ENCODE data around the gene MYH10.

MYH10 gene

GRCh38 chr17:8647202-8647601, 16.7 kb upstream of the MYH10 start:
- Histone ChIP-seq H3K4me3 (ENCODE audit: low read length) (no peak overlapping the region), H3K4me1 (ENCODE audit: insufficient read depth, low read length) (peaks cover 5% of the 10 kb centered on the region; the same call in 1 of the 2 replicates), H3K27me3 (ENCODE audit: insufficient read depth, low read length) (no peaks in the 10 kb centered on the region), H3K9me3 (ENCODE audit: insufficient read depth, low read depth, low read length) (no peaks in the 10 kb centered on the region), H3K9ac (ENCODE audit: low read depth, low read length) (no peak overlapping the region), H3K36me3 (ENCODE audit: insufficient read depth, low read depth, low read length) (no peaks in the 10 kb centered on the region), H3K27ac (ENCODE audit: low read length) (no peak overlapping the region)

- Histone ChIP-seq H3K27me3 (ENCODE audit: insufficient read depth, low read length) (no peaks in the 10 kb centered on the region), H3K9me3 (ENCODE audit: insufficient read depth, low read depth, low read length) (no peaks in the 10 kb centered on the region), H3K4me1 (ENCODE audit: insufficient read depth, low read length) (peaks cover 5% of the 10 kb centered on the region; the same call in 1 of the 2 replicates), H3K27ac (ENCODE audit: low read length) (no peak overlapping the region), H3K4me3 (ENCODE audit: low read length) (no peak overlapping the region), H3K9ac (ENCODE audit: low read depth, low read length) (no peak overlapping the region), H3K36me3 (ENCODE audit: insufficient read depth, low read depth, low read length) (no peaks in the 10 kb centered on the region)
These were observed 14.0 kb upstream of the MYH10 start for GRCh38 chr17:8644507-8644902.

- Histone ChIP-seq H3K27ac (ENCODE audit: low read length) (no peak overlapping the region), H3K27me3 (ENCODE audit: insufficient read depth, low read length) (no peaks in the 10 kb centered on the region), H3K4me3 (ENCODE audit: low read length) (no peak overlapping the region), H3K36me3 (ENCODE audit: insufficient read depth, low read depth, low read length) (no peaks in the 10 kb centered on the region), H3K4me1 (ENCODE audit: insufficient read depth, low read length) (peaks cover 5% of the 10 kb centered on the region; the same call in 1 of the 2 replicates), H3K9ac (ENCODE audit: low read depth, low read length) (no peak overlapping the region), H3K9me3 (ENCODE audit: insufficient read depth, low read depth, low read length) (no peaks in the 10 kb centered on the region)
These were observed 13.5 kb upstream of the MYH10 start for GRCh38 chr17:8643855-8644506.

- no peaks in the 10 kb centered on the region for H3K27me3 ChIP-seq (ENCODE audit: insufficient read depth, low read length)
- peaks cover 5% of the 10 kb centered on the region; the same call in 1 of the 2 replicates for H3K4me1 ChIP-seq (ENCODE audit: insufficient read depth, low read length)
- no peak overlapping the region for H3K27ac ChIP-seq (ENCODE audit: low read length)
- no peak overlapping the region for H3K4me3 ChIP-seq (ENCODE audit: low read length)
- no peaks in the 10 kb centered on the region for H3K9me3 ChIP-seq (ENCODE audit: insufficient read depth, low read depth, low read length)
- no peaks in the 10 kb centered on the region for H3K36me3 ChIP-seq (ENCODE audit: insufficient read depth, low read depth, low read length)
- H3K9ac ChIP-seq (ENCODE audit: low read depth, low read length) = no peak overlapping the region
These were observed 9.2 kb upstream of the MYH10 start for GRCh38 chr17:8639709-8640108.

GRCh38 chr17:8632061-8632460, 1.5 kb upstream of the MYH10 start:
- Histone ChIP-seq H3K9me3 (ENCODE audit: insufficient read depth, low read depth, low read length) (no peaks in the 10 kb centered on the region), H3K4me3 (ENCODE audit: low read length) (peak overlapping the region; percentile 84), H3K4me1 (ENCODE audit: insufficient read depth, low read length) (peaks cover 13% of the 10 kb centered on the region; the same call in 1 of the 2 replicates), H3K9ac (ENCODE audit: low read depth, low read length) (peak overlapping the region; percentile 91; the same call in 1 of the 2 replicates), H3K36me3 (ENCODE audit: insufficient read depth, low read depth, low read length) (no peaks in the 10 kb centered on the region), H3K27ac (ENCODE audit: low read length) (no peak overlapping the region), H3K27me3 (ENCODE audit: insufficient read depth, low read length) (no peaks in the 10 kb centered on the region)

- Histone ChIP-seq H3K9me3 (ENCODE audit: insufficient read depth, low read depth, low read length) (no peaks in the 10 kb centered on the region), H3K4me1 (ENCODE audit: insufficient read depth, low read length) (peaks cover 13% of the 10 kb centered on the region; the same call in 1 of the 2 replicates), H3K9ac (ENCODE audit: low read depth, low read length) (peak overlapping the region; percentile 91), H3K36me3 (ENCODE audit: insufficient read depth, low read depth, low read length) (no peaks in the 10 kb centered on the region), H3K4me3 (ENCODE audit: low read length) (peak overlapping the region; percentile 84), H3K27me3 (ENCODE audit: insufficient read depth, low read length) (no peaks in the 10 kb centered on the region), H3K27ac (ENCODE audit: low read length) (peak overlapping the region; percentile 85)
These were observed 991 bp upstream of the MYH10 start for GRCh38 chr17:8631554-8631877.

GRCh38 chr17:8630802-8631553, 453 bp upstream of the MYH10 start:
- peak overlapping the region; percentile 93 for H3K4me3 ChIP-seq (ENCODE audit: low read length)
- no peaks in the 10 kb centered on the region for H3K27me3 ChIP-seq (ENCODE audit: insufficient read depth, low read length)
- H3K9me3 ChIP-seq (ENCODE audit: insufficient read depth, low read depth, low read length) = no peaks in the 10 kb centered on the region
- peaks cover 13% of the 10 kb centered on the region; the same call in 1 of the 2 replicates for H3K4me1 ChIP-seq (ENCODE audit: insufficient read depth, low read length)
- H3K27ac ChIP-seq (ENCODE audit: low read length) = peak overlapping the region; percentile 85
- no peaks in the 10 kb centered on the region; the same call in 1 of the 2 replicates for H3K36me3 ChIP-seq (ENCODE audit: insufficient read depth, low read depth, low read length)
- H3K9ac ChIP-seq (ENCODE audit: low read depth, low read length) = peak overlapping the region; percentile 91

- H3K9me3 ChIP-seq (ENCODE audit: insufficient read depth, low read depth, low read length) = no peaks in the 10 kb centered on the region
- H3K36me3 ChIP-seq (ENCODE audit: insufficient read depth, low read depth, low read length) = no peaks in the 10 kb centered on the region; the same call in 1 of the 2 replicates
- no peaks in the 10 kb centered on the region for H3K27me3 ChIP-seq (ENCODE audit: insufficient read depth, low read length)
- peak overlapping the region; percentile 96; the same call in 1 of the 2 replicates for H3K9ac ChIP-seq (ENCODE audit: low read depth, low read length)
- peak overlapping the region; percentile 89 for H3K27ac ChIP-seq (ENCODE audit: low read length)
- peaks cover 13% of the 10 kb centered on the region; the same call in 1 of the 2 replicates for H3K4me1 ChIP-seq (ENCODE audit: insufficient read depth, low read length)
- peak overlapping the region; percentile 93 for H3K4me3 ChIP-seq (ENCODE audit: low read length)
These were observed 926 bp downstream of the MYH10 start for GRCh38 chr17:8629371-8630226.

GRCh38 chr17:8628609-8629169, 1.8 kb downstream of the MYH10 start:
- H3K4me1 ChIP-seq (ENCODE audit: insufficient read depth, low read length) = peaks cover 20% of the 10 kb centered on the region
- no peak overlapping the region for H3K27ac ChIP-seq (ENCODE audit: low read length)
- peak overlapping the region; percentile 96; the same call in 1 of the 2 replicates for H3K9ac ChIP-seq (ENCODE audit: low read depth, low read length)

GRCh38 chr17:8628172-8628571, 2.4 kb downstream of the MYH10 start:
- peak overlapping the region; percentile 93 for H3K4me3 ChIP-seq (ENCODE audit: low read length)
- H3K9me3 ChIP-seq (ENCODE audit: insufficient read depth, low read depth, low read length) = no peaks in the 10 kb centered on the region
- H3K4me1 ChIP-seq (ENCODE audit: insufficient read depth, low read length) = peaks cover 22% of the 10 kb centered on the region
- H3K27me3 ChIP-seq (ENCODE audit: insufficient read depth, low read length) = no peaks in the 10 kb centered on the region
- peak overlapping the region; percentile 96; the same call in 1 of the 2 replicates for H3K9ac ChIP-seq (ENCODE audit: low read depth, low read length)
- peaks cover 2% of the 10 kb centered on the region; the same call in 1 of the 2 replicates for H3K36me3 ChIP-seq (ENCODE audit: insufficient read depth, low read depth, low read length)
- no peak overlapping the region for H3K27ac ChIP-seq (ENCODE audit: low read length)

More at GRCh38 chr17:8628609-8629169, 1.8 kb downstream of the MYH10 start:
- Histone ChIP-seq H3K4me3 (ENCODE audit: low read length) (peak overlapping the region; percentile 93), H3K9me3 (ENCODE audit: insufficient read depth, low read depth, low read length) (no peaks in the 10 kb centered on the region), H3K36me3 (ENCODE audit: insufficient read depth, low read depth, low read length) (no peaks in the 10 kb centered on the region; the same call in 1 of the 2 replicates), H3K27me3 (ENCODE audit: insufficient read depth, low read length) (no peaks in the 10 kb centered on the region)

GRCh38 chr17:8623591-8623990, 6.9 kb downstream of the MYH10 start:
- Histone ChIP-seq H3K9me3 (ENCODE audit: insufficient read depth, low read depth, low read length) (no peaks in the 10 kb centered on the region), H3K4me3 (ENCODE audit: low read length) (no peak overlapping the region), H3K4me1 (ENCODE audit: insufficient read depth, low read length) (peaks cover 15% of the 10 kb centered on the region), H3K36me3 (ENCODE audit: insufficient read depth, low read depth, low read length) (peaks cover 40% of the 10 kb centered on the region), H3K27ac (ENCODE audit: low read length) (no peak overlapping the region), H3K27me3 (ENCODE audit: insufficient read depth, low read length) (no peaks in the 10 kb centered on the region), H3K9ac (ENCODE audit: low read depth, low read length) (no peak overlapping the region)
